ENCODE results near the gene ZSWIM6.

DNA sequence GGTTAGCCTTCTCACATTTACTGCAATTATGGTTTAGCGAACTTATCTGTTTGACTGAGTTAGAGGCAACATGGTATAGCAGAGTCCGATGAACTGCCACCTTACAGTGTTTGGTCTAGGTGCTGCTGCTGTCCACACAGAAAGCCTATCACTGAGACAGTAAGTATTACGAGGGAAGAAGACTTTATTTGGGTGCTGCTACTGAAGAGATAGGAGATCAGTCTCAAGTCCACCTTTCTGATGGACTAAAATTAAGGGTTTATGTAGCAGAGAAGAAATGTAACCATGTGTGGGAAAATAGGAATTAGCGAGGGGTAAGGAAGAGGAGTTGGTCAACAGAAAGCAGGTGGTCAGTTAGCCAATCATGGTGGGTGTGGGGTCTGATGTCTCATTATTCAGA is 109.7 kb downstream of the ZSWIM6 start:
- TF ChIP-seq TARDBP (IDR thresholded peaks at IDR 0.05) = no peak
- TF ChIP-seq CTBP1 (IDR thresholded peaks at IDR 0.05; ENCODE audit: borderline replicate concordance) = no peak
- TF ChIP-seq FOXK2 (IDR thresholded peaks at IDR 0.05) = no peak
- no peak for TF ChIP-seq SUZ12 (IDR thresholded peaks at IDR 0.05)
- no peak for TF ChIP-seq FOXM1 (IDR thresholded peaks at IDR 0.05; ENCODE audit: borderline replicate concordance)
- TF ChIP-seq L3MBTL2 (conservative IDR thresholded peaks at IDR 0.05) = no peak
- no peak for TF ChIP-seq HDGF (IDR thresholded peaks at IDR 0.05; ENCODE audit: borderline replicate concordance)
- TF ChIP-seq FOXA1 (IDR thresholded peaks at IDR 0.05) = no peak
- TF ChIP-seq BHLHE40 (IDR thresholded peaks at IDR 0.05; ENCODE audit: borderline replicate concordance) = no peak
- TF ChIP-seq, protein P1, sequence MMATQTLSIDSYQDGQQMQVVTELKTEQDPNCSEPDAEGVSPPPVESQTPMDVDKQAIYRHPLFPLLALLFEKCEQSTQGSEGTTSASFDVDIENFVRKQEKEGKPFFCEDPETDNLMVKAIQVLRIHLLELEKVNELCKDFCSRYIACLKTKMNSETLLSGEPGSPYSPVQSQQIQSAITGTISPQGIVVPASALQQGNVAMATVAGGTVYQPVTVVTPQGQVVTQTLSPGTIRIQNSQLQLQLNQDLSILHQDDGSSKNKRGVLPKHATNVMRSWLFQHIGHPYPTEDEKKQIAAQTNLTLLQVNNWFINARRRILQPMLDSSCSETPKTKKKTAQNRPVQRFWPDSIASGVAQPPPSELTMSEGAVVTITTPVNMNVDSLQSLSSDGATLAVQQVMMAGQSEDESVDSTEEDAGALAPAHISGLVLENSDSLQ (IDR thresholded peaks at IDR 0.05) = no peak
- TF ChIP-seq ARNT (IDR thresholded peaks at IDR 0.05) = no peak
- no peak for TF ChIP-seq SP1 (IDR thresholded peaks at IDR 0.05)
